Erythroblast (primary cell): ENCODE data around the gene PRUNE2.

Experiments used
- GATA1 ChIP-seq: IDR thresholded peaks from 2 replicates; pipeline ENCODE4 v1.6.1; 2011; ENCODE audit warnings: low read depth, mild to moderate bottlenecking, control low read depth, low read length, moderate library complexity
- POLR2A ChIP-seq: IDR thresholded peaks from 2 replicates; pipeline ENCODE4 v1.6.1; 2011; ENCODE audit warnings: mild to moderate bottlenecking, low read length

DNA sequence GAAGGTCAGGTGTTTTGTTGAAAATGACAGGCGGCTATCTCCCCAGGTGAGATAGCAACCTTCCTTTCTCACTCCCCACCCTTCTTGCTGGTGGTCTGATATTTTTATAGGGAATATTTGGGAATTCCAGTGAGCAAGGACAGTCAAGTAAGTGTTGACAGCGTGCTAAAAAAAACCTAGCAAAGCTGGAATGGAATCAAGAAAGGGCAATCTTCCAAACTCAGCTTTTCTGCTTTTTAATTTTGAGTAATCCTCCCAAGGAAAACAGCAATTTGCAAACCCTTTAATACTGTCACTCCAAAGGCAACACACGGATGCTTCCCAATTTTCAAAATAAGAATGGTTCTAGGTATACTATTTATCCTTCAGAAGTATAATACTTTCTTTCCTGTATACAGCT, 285.3 kb downstream of the PRUNE2 start:
- TF ChIP-seq POLR2A (no peak), GATA1 (no peak)
